Duodenal mucosa (tissue), 2 donors: ENCODE measurements around the gene FTO.

ENCODE experiments used
- H3K27ac ChIP-seq: one replicate; pipeline ENCODE4 v1.7.0; 2013; ENCODE audit warnings: low read depth, low read length
- H3K27me3 ChIP-seq, 2 donors: one replicate each; pipeline ENCODE4 v1.7.0; 2013; ENCODE audit warnings: low read length in 2 of 2, control low read depth in 1 of 2; ENCODE audit not compliant: insufficient read depth in 2 of 2, control insufficient read depth in 1 of 2
- H3K36me3 ChIP-seq, 2 donors: one replicate each; pipeline ENCODE4 v1.7.0; 2013; ENCODE audit warnings: low read length in 2 of 2, control low read depth in 1 of 2; ENCODE audit not compliant: insufficient read depth in 2 of 2, control insufficient read depth in 1 of 2
- H3K4me1 ChIP-seq, 2 donors: one replicate each; pipeline ENCODE4 v1.7.0; 2013; ENCODE audit warnings: low read length in 2 of 2, control low read depth in 1 of 2; ENCODE audit not compliant: insufficient read depth in 2 of 2, control insufficient read depth in 1 of 2
- H3K4me3 ChIP-seq, 2 donors: one replicate each; pipeline ENCODE4 v1.7.0; 2013; ENCODE audit warnings: low read length in 2 of 2, low read depth in 1 of 2
- H3K9ac ChIP-seq, 2 donors: one replicate each; pipeline ENCODE4 v1.7.0; 2013; ENCODE audit warnings: low read length in 2 of 2, low read depth in 1 of 2
- H3K9me3 ChIP-seq, 2 donors: one replicate each; pipeline ENCODE4 v1.7.0; 2013; ENCODE audit warnings: low read length in 2 of 2, control low read depth in 1 of 2; ENCODE audit not compliant: control insufficient read depth in 1 of 2

Gene FTO

DNA sequence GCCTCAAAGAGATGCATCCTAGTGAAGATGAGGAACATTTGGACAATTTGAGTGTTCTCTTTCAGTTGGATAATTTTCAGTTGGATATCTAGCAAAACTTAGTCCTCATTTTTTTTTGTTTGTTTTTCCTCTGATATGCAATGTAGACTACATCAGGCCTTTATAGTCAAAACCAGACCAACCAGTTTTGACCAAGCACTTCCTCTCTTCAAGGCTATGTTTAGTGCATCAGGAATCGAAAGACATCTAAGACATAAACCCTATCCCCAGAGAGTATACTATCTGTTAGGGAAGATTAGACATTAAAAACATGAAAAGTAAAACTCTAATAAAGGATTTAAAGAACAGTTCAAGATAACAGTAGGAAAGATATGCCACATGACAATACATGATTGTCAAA, 326.5 kb downstream of the FTO start:
- peaks cover 5 to 13% of the 10 kb centered on the region in 2 donors for H3K9me3 ChIP-seq

DNA sequence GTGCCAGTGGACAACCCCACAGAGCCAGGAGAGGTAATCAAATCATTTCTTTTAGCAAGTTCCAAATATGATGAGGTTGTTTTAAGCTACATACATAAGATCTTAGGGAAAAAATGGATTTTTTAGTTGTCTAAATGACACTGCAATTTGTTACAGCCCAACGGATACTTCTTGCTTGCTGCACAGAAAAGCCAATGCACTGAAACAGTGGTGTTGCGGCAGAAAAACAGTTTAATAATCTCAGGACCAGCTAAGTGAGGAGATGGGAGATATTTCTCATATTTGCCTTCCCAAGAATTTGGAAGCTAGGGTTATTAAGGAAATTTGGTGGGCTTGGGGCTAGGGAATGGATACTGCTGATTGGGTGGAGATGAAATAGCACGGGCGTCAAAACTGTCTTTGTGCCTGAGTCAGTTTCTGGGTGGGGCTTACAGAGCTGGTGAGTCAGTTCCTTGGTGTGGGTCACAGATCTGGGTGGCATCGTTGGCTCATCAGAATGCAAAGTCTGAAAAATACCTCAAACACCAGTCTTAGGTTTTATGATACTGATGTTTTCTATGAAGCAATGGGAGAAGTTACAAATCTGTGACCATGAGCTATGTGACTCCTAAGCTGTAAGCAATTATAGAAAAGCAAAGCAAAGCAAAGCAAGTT, 327.3 kb downstream of the FTO start:
- H3K36me3 ChIP-seq: no peaks in the 10 kb centered on the region
- no peaks in the 10 kb centered on the region for H3K4me1 ChIP-seq
- H3K27ac ChIP-seq: no peak overlapping the region
- no peak overlapping the region for H3K9ac ChIP-seq
- no peaks in the 10 kb centered on the region for H3K27me3 ChIP-seq
- peaks cover 5 to 13% of the 10 kb centered on the region in 2 donors for H3K9me3 ChIP-seq
- H3K4me3 ChIP-seq: no peak overlapping the region

More for the DNA sequence above, 326.5 kb downstream of the FTO start:
- no peaks in the 10 kb centered on the region for H3K27me3 ChIP-seq
- no peak overlapping the region for H3K27ac ChIP-seq
- no peaks in the 10 kb centered on the region for H3K4me1 ChIP-seq
- H3K4me3 ChIP-seq: no peak overlapping the region
- no peak overlapping the region for H3K9ac ChIP-seq
- no peaks in the 10 kb centered on the region for H3K36me3 ChIP-seq

DNA sequence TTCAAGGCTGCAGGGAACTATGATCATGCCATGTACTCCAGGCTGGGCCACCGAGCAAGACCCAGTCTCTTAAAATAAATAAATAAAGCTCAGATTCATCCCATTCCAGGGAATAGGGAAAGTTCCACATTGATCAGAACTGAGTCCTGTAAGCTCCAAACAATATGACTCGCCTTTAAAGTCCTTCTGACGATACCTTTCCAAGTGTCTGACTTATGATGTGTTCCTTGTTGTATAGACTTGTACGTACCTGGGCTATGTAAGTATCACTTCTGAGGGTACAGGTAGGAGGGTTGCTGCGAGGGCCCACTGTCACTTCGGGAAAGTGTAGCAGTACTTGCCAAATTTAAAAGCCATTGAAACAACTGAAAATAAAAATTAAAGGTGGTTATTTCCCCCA, 329.8 kb downstream of the FTO start:
- peaks cover 5 to 13% of the 10 kb centered on the region in 2 donors for H3K9me3 ChIP-seq
- H3K4me3 ChIP-seq: no peak overlapping the region
- H3K27me3 ChIP-seq: no peaks in the 10 kb centered on the region
- H3K36me3 ChIP-seq: no peaks in the 10 kb centered on the region
- no peak overlapping the region for H3K27ac ChIP-seq
- H3K4me1 ChIP-seq: no peaks in the 10 kb centered on the region
- no peak overlapping the region for H3K9ac ChIP-seq

GRCh38 chr16:54034684-54035083, 330.7 kb downstream of the FTO start:
- H3K27me3 ChIP-seq: no peaks in the 10 kb centered on the region
- H3K9me3 ChIP-seq: peaks cover 5 to 13% of the 10 kb centered on the region in 2 donors
- no peaks in the 10 kb centered on the region for H3K4me1 ChIP-seq
- no peak overlapping the region for H3K27ac ChIP-seq
- H3K36me3 ChIP-seq: no peaks in the 10 kb centered on the region
- no peak overlapping the region for H3K9ac ChIP-seq
- no peak overlapping the region for H3K4me3 ChIP-seq

- H3K9ac ChIP-seq: no peak overlapping the region
Observed at GRCh38 chr16:54040480-54040879, 336.5 kb downstream of the FTO start.

GRCh38 chr16:54040975-54041374, 337.0 kb downstream of the FTO start:
- Histone ChIP-seq H3K36me3 (peaks cover 0 to 4% of the 10 kb centered on the region in 2 donors), H3K9ac (no peak overlapping the region), H3K9me3 (no peaks in the 10 kb centered on the region), H3K27ac (no peak overlapping the region), H3K4me3 (no peak overlapping the region), H3K27me3 (no peaks in the 10 kb centered on the region), H3K4me1 (no peaks in the 10 kb centered on the region)

More at GRCh38 chr16:54040480-54040879, 336.5 kb downstream of the FTO start:
- Histone ChIP-seq H3K27ac (no peak overlapping the region), H3K4me3 (no peak overlapping the region), H3K27me3 (no peaks in the 10 kb centered on the region), H3K4me1 (no peaks in the 10 kb centered on the region), H3K36me3 (peaks cover 0 to 4% of the 10 kb centered on the region in 2 donors), H3K9me3 (no peaks in the 10 kb centered on the region)

GRCh38 chr16:54048586-54049495, 344.9 kb downstream of the FTO start:
- Histone ChIP-seq H3K4me3 (no peak overlapping the region), H3K36me3 (no peaks in the 10 kb centered on the region), H3K27ac (no peak overlapping the region), H3K9ac (no peak overlapping the region), H3K9me3 (no peaks in the 10 kb centered on the region), H3K27me3 (no peaks in the 10 kb centered on the region), H3K4me1 (no peaks in the 10 kb centered on the region)

DNA sequence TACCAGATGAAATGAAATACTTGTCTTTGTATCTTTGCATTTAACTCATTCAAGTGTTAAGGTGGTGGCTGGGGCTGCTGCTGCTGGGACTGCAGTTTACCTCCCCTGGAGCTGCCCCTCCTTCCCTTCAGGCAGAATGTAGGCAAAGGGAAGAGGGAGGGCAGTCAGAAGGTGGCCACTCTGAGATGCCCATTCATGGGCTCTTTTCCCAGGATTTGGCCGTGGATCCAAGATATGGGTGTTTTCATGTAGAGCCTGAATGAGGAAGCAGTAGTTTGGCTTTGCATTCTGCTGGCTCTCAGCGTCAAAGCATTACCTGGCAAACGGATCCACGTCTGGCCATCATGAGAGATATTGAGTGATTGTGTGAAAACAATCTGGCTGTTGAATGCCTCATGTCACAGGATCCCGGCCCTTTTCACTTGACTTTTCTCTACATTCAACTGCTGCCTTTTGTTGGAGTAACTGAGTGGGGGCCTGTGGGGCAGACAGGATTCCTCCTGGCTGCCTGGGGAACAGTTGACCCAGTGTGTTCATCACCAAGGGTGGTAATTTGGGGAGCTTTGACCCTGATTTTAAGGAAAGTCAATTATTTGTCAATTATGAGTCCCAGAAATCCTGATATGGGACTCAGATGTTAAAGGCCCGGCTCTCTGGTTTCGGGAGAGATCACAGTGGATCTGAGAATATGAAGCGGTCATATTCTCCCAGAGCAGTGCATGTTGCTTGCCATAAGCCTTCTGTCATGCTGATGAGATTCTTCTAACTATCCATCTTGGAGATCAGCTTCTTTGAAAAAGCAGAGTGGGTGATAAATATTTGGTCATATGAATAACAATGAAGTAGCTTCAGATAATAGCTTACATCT, 345.9 kb downstream of the FTO start:
- no peaks in the 10 kb centered on the region for H3K27me3 ChIP-seq
- H3K9me3 ChIP-seq: no peaks in the 10 kb centered on the region
- H3K27ac ChIP-seq: no peak overlapping the region
- no peak overlapping the region for H3K9ac ChIP-seq
- no peaks in the 10 kb centered on the region for H3K36me3 ChIP-seq
- H3K4me1 ChIP-seq: no peaks in the 10 kb centered on the region
- no peak overlapping the region for H3K4me3 ChIP-seq

DNA sequence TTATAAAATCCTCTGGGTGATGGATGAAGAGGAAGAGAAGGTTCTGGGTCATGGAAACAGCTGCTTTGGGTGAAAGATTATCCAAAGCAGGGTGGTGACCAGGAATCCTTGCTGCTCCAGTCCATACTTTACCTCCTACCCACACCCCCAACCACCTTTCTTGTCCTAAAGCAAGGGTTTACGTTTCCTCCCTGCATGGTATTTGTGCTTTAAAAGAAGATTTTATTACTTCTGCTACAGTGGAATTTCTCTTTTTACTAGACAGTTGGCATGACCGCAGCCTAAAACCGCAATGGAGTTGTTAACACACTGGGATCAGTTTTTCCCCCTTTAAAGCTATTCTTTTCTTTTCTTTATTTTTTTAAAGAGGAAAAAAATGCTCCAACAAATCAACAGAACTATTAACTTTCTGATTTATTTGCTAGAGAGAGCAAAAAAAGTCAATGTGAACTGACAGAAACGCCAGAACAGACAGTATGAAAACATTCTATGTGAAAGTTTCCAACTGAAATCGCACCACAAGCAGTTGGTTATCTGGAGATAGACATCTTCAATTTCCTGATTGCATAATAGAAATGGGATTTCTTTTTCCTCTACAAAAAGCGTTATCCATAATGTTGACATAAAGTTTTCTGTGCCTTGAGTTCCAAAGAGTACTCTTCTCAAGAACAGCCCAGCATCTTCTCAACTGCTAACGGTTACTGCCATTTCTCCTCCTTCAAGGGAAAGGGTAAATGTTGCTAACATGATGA, 346.7 kb downstream of the FTO start:
- Histone ChIP-seq H3K4me3 (no peak overlapping the region), H3K9ac (no peak overlapping the region), H3K9me3 (no peaks in the 10 kb centered on the region), H3K27me3 (no peaks in the 10 kb centered on the region), H3K36me3 (no peaks in the 10 kb centered on the region), H3K27ac (no peak overlapping the region), H3K4me1 (no peaks in the 10 kb centered on the region)
